ENCODE results near the gene GMFB. TPM values are rescaled to one million over a fixed set of nuclear protein-coding genes. Genes with fewer than 3 reads are reported as not detected.
"Not testable (repeated sequence)": the region's sequence is repeated elsewhere in the genome, so short reads cannot be mapped to it uniquely, and the experiment has no call there.

GMFB gene
- total RNA-seq, 2 donors from 2014 or later: 22.9 to 47.1 TPM

- H3K9me3 ChIP-seq: no peaks in the 10 kb centered on the region
- H3K4me3 ChIP-seq: no peak overlapping the region
- no peak for DNase-seq (ENCODE audit: low spot score)
- no peak overlapping the region for H3K27ac ChIP-seq
- no peaks in the 10 kb centered on the region for H3K36me3 ChIP-seq
- no peak for ATAC-seq (ENCODE audit: insufficient number of reproducible peaks, low FRiP score, low read depth)
- no peaks in the 10 kb centered on the region for H3K27me3 ChIP-seq (replicated peaks; ENCODE audit: insufficient read depth)
- TF ChIP-seq CTCF (IDR thresholded peaks at IDR 0.05): no peak
- no peaks in the 10 kb centered on the region for H3K4me1 ChIP-seq (ENCODE audit: control insufficient read depth in 1 of 2, low read depth in 2 of 2)
Measured at GRCh38 chr14:54455363-54455762, 33.4 kb downstream of the GMFB start.

GRCh38 chr14:54453990-54454389 is 34.8 kb downstream of the GMFB start:
- DNase-seq (ENCODE audit: low spot score); H3K4me3 ChIP-seq; H3K4me1 ChIP-seq (ENCODE audit: control insufficient read depth in 1 of 2, low read depth in 2 of 2); ATAC-seq (ENCODE audit: insufficient number of reproducible peaks, low FRiP score, low read depth); H3K36me3 ChIP-seq; H3K9me3 ChIP-seq; H3K27ac ChIP-seq; H3K27me3 ChIP-seq (replicated peaks; ENCODE audit: insufficient read depth): not testable (repeated sequence)

- no peak for TF ChIP-seq CTCF (IDR thresholded peaks at IDR 0.05)
- H3K27me3 ChIP-seq (replicated peaks; ENCODE audit: insufficient read depth): no peaks in the 10 kb centered on the region
- no peak for ATAC-seq (ENCODE audit: insufficient number of reproducible peaks, low FRiP score, low read depth)
Measured at GRCh38 chr14:54453252-54453651, 35.5 kb downstream of the GMFB start.

GRCh38 chr14:54451961-54452360 is 36.8 kb downstream of the GMFB start:
- TF ChIP-seq CTCF (IDR thresholded peaks at IDR 0.05): no peak
- no peak overlapping the region for H3K4me3 ChIP-seq
- no peaks in the 10 kb centered on the region for H3K9me3 ChIP-seq
- ATAC-seq (ENCODE audit: insufficient number of reproducible peaks, low FRiP score, low read depth): no peak
- no peaks in the 10 kb centered on the region for H3K4me1 ChIP-seq (ENCODE audit: control insufficient read depth in 1 of 2, low read depth in 2 of 2)
- no peaks in the 10 kb centered on the region for H3K36me3 ChIP-seq
- no peaks in the 10 kb centered on the region for H3K27me3 ChIP-seq (replicated peaks; ENCODE audit: insufficient read depth)
- H3K27ac ChIP-seq: no peak overlapping the region
- DNase-seq (ENCODE audit: low spot score): no peak

More at GRCh38 chr14:54453252-54453651, 35.5 kb downstream of the GMFB start:
- no peak for DNase-seq (ENCODE audit: low spot score)
- H3K4me1 ChIP-seq (ENCODE audit: control insufficient read depth in 1 of 2, low read depth in 2 of 2): no peaks in the 10 kb centered on the region
- H3K27ac ChIP-seq: no peak overlapping the region
- no peaks in the 10 kb centered on the region for H3K9me3 ChIP-seq
- no peak overlapping the region for H3K4me3 ChIP-seq
- no peaks in the 10 kb centered on the region for H3K36me3 ChIP-seq

- H3K36me3 ChIP-seq: no peaks in the 10 kb centered on the region
- no peak for TF ChIP-seq CTCF (IDR thresholded peaks at IDR 0.05)
- no peaks in the 10 kb centered on the region for H3K27me3 ChIP-seq (replicated peaks; ENCODE audit: insufficient read depth)
- ATAC-seq (ENCODE audit: insufficient number of reproducible peaks, low FRiP score, low read depth) (no peak), DNase-seq (ENCODE audit: low spot score) (no peak)
- H3K4me3 ChIP-seq: no peak overlapping the region
- H3K4me1 ChIP-seq (ENCODE audit: control insufficient read depth in 1 of 2, low read depth in 2 of 2): peaks cover 0 to 2% of the 10 kb centered on the region in 2 donors
- no peaks in the 10 kb centered on the region for H3K9me3 ChIP-seq
- no peak overlapping the region for H3K27ac ChIP-seq
Measured at GRCh38 chr14:54451121-54451601, 37.6 kb downstream of the GMFB start.

- H3K27me3 ChIP-seq (replicated peaks; ENCODE audit: insufficient read depth): no peaks in the 10 kb centered on the region
- no peak for DNase-seq (ENCODE audit: low spot score)
- TF ChIP-seq CTCF (IDR thresholded peaks at IDR 0.05): no peak
- ATAC-seq (ENCODE audit: insufficient number of reproducible peaks, low FRiP score, low read depth): no peak
- H3K9me3 ChIP-seq: no peaks in the 10 kb centered on the region
- peaks cover 0 to 5% of the 10 kb centered on the region in 2 donors for H3K4me1 ChIP-seq (ENCODE audit: control insufficient read depth in 1 of 2, low read depth in 2 of 2)
- no peak overlapping the region for H3K27ac ChIP-seq
- no peak overlapping the region for H3K4me3 ChIP-seq
- H3K36me3 ChIP-seq: no peaks in the 10 kb centered on the region
Measured at GRCh38 chr14:54450535-54450934, 38.2 kb downstream of the GMFB start.

All from thoracic aorta (tissue), 2 donors.